Hematopoietic multipotent progenitor cell (in vitro differentiated cells): ENCODE data around the gene MED13L. TPM values are rescaled to one million over a fixed set of nuclear protein-coding genes. Genes with fewer than 3 reads are reported as not detected.
A peak's percentile ranks its signal among the peaks of the same experiment; 100 is the strongest.

Experiments
- DNase-seq, 3 donors: peaks; one replicate each; pipeline ENCODE4 v3.0.0-alpha.2; 2011 to 2015; ENCODE audit warnings: low read depth in 2 of 3, low spot score in 2 of 3
- total RNA-seq: library from RNA; depleted of rRNA; stranded (reverse); fragments of >200 nt; gene quantifications from one replicate; pipeline ENCODE4 v1.2.3, GENCODE V29; 2012

MED13L gene
- total RNA-seq, 1 donor, result 167 TPM

DNA sequence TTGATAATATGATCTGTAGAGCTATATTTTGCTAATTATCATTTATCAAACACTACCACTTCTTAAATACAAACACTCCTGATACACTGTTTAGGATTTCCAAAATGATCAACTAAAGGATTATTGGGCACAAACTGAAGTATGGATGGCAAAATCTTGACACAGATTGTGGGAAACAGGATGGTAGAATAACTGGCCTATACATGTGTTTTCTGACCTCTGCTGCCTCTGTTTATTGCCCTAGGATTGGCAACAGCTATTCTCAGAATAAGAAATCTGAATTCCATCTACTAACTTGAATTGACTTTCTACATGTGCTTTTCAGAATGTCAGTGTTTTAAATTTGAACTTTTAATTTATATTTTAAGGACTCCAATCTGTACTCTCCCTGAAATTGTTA lies 209.1 kb downstream of the MED13L start:
- no peak for DNase-seq

DNA sequence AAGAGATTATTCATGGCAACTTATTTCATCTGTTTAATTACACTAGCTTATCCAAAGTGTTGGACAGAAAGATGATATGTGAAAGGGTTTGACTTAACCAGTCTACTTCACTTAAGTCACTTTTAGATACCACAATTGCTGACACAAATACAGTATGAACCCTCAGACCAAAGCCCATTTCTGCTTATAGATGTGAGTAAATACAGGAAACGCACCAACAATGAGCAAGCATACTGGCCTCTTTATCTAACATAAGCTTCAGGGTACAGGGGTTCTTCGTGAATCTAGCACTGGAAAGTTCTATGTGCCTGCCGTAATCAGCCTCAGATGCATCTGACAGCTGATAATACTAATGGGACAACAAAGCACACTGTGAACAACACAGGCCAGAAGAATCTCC lies 209.6 kb downstream of the MED13L start:
- peak in 1 of 3 donors; percentile 13 for DNase-seq

DNA sequence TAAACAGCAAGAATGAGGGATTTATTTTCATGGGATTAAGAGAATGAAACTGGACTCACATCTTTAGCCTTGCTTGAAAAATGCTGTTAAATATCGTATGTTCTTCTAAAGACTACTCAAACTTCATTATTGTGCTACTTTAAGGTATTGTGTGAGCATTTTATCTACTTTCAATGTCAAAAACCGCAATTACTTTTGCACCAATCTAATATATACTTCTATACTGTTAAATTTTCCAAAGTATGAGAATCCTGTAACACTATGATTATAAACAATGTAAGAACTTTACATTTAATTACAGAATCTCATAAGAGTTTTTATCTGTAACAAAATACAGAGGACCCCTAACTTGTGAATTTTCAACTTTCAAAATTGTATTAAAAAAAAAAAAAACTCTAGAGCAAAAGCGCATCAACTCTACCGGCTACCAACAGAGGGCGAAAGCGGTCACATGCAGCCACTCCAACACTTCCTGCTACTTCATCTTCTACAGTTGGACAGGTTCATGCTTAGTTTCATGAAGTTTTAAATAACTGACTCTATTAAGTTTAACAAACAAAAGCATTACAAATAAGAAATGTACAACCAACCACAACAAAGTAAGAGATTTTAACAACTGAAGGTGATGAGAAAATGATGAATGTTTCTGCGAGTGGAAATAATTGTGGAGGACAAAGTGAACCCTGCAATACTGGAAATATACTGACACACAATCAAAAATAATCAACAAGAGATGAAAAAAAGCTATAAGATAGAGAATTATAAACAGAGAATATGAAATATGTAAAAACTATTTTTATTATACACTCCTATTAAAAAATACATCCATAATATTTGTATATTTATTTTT lies 210.9 kb downstream of the MED13L start:
- DNase-seq, result peak in 2 of 3 donors; percentile 62 to 78

- no peak for DNase-seq
These were observed 211.9 kb downstream of the MED13L start for GRCh38 chr12:116065606-116066005.

DNA sequence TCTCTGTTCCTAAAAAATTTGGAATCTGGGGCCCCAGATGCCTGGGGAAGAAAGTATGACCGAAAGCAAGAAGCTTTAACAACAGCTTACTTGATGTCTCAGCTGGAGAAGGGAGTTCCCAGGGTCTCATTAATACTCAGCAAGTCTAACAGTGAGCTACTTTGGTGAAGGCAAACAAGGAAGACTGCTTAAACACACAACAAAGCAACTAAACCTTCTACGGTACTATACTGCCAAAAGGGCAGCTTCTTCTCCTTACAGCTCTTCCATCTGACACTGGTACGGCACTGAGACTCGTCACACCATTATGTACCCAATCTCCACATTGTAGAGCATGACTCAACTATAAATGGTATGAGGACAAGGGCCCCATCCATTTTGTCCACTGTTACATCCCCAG lies 213.0 kb downstream of the MED13L start:
- DNase-seq, result no peak

DNA sequence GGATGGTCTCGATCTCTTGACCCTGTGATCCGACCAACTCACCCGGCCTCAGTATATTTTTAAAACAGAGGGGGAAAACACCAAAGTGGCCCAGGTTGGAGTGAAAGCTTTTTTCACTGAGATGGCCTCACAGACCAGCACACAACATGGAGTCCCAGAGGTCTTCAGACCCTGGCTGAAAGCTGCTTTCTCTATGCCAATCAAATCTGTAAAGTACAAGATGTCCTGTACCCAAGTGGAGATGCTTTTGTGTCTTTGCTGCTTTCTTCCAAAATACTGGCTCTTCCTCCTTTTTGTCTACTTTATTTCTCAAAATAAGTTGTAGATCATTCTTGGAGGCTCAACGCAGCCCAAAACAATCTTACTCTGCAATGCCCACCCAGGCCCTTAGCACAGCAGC lies 214.8 kb downstream of the MED13L start:
- DNase-seq, result no peak

DNA sequence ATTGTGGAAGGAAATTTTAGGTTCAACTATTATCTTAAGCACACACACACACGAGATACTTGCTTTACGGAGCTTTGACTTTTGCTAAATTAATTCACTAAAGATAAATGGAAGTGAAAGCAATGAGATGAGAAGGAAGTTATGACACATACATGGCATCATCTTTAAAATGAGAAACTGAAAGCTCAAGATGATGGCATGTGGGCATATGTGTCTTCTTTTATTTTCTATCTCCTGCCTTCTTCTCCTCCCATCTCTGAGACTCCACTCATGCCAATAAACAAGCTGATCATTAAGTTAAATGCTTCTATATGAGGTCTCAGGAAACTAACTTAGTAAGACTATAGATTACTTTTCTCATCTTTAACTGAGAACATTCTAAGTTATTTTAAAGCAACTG lies 216.7 kb downstream of the MED13L start:
- DNase-seq, result peak in 2 of 3 donors; percentile 18 to 43

DNA sequence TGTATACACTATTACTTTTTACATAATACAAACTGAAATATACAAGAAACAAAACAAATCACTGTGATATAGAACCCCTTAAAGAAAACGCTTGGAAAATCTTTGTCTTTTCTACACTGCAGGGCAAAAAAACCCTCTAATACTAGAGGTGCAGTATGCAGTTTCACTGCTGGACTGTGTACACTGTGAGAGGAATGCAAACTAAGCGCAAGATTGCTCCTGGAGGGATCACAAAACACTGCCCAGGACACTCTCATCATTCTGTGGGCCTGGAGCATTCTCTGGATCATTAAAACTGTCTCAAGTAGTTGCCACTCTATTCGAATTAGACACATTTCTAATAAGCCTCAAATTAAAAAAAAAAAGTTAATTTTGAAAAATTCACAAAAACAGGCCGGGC lies 217.6 kb downstream of the MED13L start:
- no peak for DNase-seq

DNA sequence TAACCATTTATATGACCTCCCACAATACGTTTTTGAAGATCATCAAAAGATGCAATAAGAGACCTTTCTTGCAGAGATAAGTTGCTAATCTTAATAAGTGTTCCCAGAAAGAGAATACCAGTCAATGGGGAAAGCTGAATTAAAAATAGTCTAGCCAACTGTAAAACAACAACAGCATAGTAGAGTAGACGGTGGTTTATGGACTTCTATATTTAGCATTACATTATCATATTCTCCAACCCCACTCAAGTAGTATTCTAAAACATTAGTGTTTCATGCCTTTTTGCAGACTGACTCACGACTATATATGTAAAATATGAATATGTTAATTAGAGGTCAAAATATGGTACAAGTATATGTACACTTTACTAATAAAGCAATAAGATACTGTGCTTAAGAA lies 218.9 kb downstream of the MED13L start:
- DNase-seq, result no peak

- no peak for DNase-seq
These were observed 220.1 kb downstream of the MED13L start for GRCh38 chr12:116057356-116057755.

DNA sequence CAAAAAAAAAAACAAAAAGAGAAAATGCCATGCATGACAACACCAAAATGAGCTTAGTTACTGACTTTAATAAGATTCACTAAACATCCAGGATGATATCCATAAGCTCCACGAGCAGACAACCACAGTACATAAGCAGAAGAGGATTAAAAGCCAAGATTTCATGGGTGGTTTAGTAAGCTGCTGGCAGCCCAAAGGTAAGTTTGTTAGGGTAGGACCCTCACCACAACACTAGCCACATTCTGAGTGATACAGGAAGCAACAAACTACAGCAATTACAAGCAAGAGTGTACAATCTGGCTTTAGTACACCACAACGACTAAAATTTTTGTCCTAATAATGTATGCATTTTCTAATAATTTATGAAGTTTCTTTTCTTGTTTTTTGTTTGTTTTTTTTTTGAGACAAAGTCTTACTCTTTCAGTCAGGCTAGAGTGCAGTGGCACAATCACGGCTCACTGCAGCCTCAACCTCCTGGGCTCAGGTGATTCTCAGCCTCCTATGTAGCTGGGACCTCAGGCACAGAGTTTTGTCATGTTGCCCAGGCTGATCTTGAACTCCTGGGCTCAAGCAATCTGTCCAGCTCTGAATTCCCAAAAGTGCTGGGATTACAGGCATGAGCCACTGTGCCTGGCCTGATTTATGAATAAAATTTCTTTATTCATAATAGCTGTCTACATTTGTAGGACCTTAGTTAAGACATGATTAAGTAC lies 221.4 kb downstream of the MED13L start:
- peak in 1 of 3 donors; percentile 11 for DNase-seq

GRCh38 chr12:116054280-116054679 lies 223.2 kb downstream of the MED13L start:
- DNase-seq, result no peak

GRCh38 chr12:116053479-116054200 lies 223.9 kb downstream of the MED13L start:
- no peak for DNase-seq

DNA sequence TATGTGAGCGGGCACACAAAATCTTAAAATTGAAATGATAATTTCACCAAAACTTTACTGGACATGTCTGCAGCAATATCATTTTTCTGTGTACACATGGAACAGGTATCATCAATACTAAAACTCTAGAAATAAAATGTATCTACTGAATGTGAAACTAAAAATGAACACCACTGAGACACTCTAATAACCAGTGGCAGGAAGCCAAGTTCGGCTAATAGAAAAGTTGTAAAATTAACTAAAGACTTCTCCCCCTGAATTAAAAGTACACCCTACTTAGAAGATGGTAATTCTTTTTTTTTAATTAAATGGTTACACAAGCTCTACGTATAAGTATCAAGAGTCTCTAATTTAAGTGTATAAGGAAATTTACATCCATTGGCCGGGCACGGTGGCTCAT lies 227.2 kb downstream of the MED13L start:
- peak in 1 of 3 donors; percentile 47 for DNase-seq

GRCh38 chr12:116048879-116049278 lies 228.6 kb downstream of the MED13L start:
- no peak for DNase-seq

GRCh38 chr12:116046039-116046438 lies 231.5 kb downstream of the MED13L start:
- DNase-seq, result no peak

- DNase-seq, result no peak
These were observed 232.3 kb downstream of the MED13L start for GRCh38 chr12:116045150-116045549.

DNA sequence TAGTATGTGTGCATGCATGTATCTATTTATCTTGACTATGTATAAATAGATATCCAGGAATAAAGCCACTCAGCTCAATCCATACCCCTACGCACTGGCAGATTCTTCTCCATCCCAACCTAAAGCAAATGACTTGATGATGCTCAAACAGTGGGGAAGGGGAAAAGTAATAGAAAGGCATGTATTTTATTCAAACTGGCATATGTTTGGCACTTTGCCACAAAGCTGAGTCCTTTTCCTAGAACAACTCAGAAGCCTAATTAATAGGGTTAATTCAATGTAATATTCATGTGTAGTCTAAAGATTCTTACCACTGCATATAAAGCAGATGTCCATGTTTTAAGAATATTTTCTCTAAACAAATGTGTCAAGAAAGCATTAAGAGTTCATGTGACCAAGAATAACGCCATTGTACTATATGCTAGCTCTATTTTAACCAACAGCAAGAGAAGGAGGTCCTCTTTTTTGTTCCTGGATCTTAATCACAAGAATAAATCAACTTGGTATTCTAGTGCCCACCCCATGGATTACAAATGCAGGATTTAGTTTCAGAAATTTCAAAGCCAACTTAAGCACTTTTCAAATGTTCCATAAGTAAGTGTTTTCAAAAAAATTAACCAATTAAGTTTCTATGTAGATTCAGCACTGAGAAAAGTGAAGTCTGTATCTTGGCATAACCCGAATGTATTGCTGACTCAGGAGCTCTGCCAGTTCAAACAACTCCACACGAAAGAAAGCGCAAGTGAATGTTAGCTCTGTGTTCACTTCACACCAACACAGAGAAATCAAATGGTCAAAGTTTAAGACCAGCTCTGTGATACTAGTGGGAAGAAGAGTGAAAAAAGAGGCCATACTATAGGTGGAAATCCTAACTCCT lies 233.6 kb downstream of the MED13L start:
- DNase-seq, result no peak

DNA sequence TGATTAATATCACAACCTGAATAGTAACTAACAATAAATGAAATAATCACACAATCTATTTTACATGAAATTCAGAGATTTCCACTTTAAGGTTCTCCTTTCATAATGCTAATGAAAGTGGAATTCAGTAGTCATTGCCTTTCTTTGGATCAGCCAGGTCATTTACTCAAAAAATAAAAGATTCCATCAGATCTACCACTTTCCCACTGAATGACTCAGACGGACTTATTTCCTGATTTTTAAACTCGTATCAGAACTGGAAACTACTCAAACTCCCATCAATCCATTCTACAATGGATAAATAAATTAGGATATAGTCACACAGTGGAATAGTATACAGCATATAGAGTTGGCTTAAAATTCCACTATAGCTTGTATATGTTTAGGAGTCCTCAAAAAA lies 237.1 kb downstream of the MED13L start:
- no peak for DNase-seq

GRCh38 chr12:116039081-116039480 lies 238.4 kb downstream of the MED13L start:
- no peak for DNase-seq
